ENCODE results near the gene CPD.
"Not testable (repeated sequence)": the region's sequence is repeated elsewhere in the genome, so short reads cannot be mapped to it uniquely, and the experiment has no call there.

The CPD gene

GRCh38 chr17:30378825-30379302 lies at the start of gene CPD:
Gene CPD, plus strand, starts transcription at chr17:30378927. Its CDS starts 54 bp downstream, at chr17:30378981.
- Histone ChIP-seq H3K9ac (ENCODE audit: low read depth, low read length) (peak within 1 kb of the TSS; percentile 74), H3K9me3 (ENCODE audit: control insufficient read depth, insufficient read depth, low read length) (no peaks in the 10 kb centered on the region), H3K36me3 (ENCODE audit: insufficient read depth, low read length) (no peaks in the 10 kb centered on the region), H3K4me1 (ENCODE audit: insufficient read depth, low read length) (peaks cover 20% of the 10 kb centered on the region)

GRCh38 chr17:30332057-30332542 lies 46.6 kb upstream of the CPD start:
- no peaks in the 10 kb centered on the region for H3K9me3 ChIP-seq (ENCODE audit: control insufficient read depth, insufficient read depth, low read length)
- no peak overlapping the region for H3K9ac ChIP-seq (ENCODE audit: low read depth, low read length)
- no peaks in the 10 kb centered on the region for H3K36me3 ChIP-seq (ENCODE audit: insufficient read depth, low read length)
- no peaks in the 10 kb centered on the region for H3K4me1 ChIP-seq (ENCODE audit: insufficient read depth, low read length)

- Histone ChIP-seq H3K36me3 (ENCODE audit: insufficient read depth, low read length) (no peaks in the 10 kb centered on the region), H3K4me1 (ENCODE audit: insufficient read depth, low read length) (no peaks in the 10 kb centered on the region), H3K9ac (ENCODE audit: low read depth, low read length) (no peak within 1 kb of the TSS), H3K9me3 (ENCODE audit: control insufficient read depth, insufficient read depth, low read length) (no peaks in the 10 kb centered on the region)
Measured at GRCh38 chr17:30333503-30334360, 45.0 kb upstream of the CPD start, which contains the start of gene TMIGD1. Gene TMIGD1, minus strand, starts transcription at chr17:30334057. Its CDS starts 1,924 bp downstream, at chr17:30332133.

GRCh38 chr17:30334421-30334820 lies 44.3 kb upstream of the CPD start:
- H3K36me3 ChIP-seq (ENCODE audit: insufficient read depth, low read length) = no peaks in the 10 kb centered on the region
- H3K9me3 ChIP-seq (ENCODE audit: control insufficient read depth, insufficient read depth, low read length) = no peaks in the 10 kb centered on the region
- no peak overlapping the region for H3K9ac ChIP-seq (ENCODE audit: low read depth, low read length)
- no peaks in the 10 kb centered on the region for H3K4me1 ChIP-seq (ENCODE audit: insufficient read depth, low read length)

- H3K4me1 ChIP-seq (ENCODE audit: insufficient read depth, low read length) = peaks cover 9% of the 10 kb centered on the region; the same call in 1 of the 2 replicates
- H3K9me3 ChIP-seq (ENCODE audit: control insufficient read depth, insufficient read depth, low read length) = no peaks in the 10 kb centered on the region
- no peak overlapping the region for H3K9ac ChIP-seq (ENCODE audit: low read depth, low read length)
- no peaks in the 10 kb centered on the region for H3K36me3 ChIP-seq (ENCODE audit: insufficient read depth, low read length)
Measured at GRCh38 chr17:30336369-30337171, 42.2 kb upstream of the CPD start.

- H3K9me3 ChIP-seq (ENCODE audit: control insufficient read depth, insufficient read depth, low read length) = no peaks in the 10 kb centered on the region
- H3K9ac ChIP-seq (ENCODE audit: low read depth, low read length) = no peak overlapping the region
- no peaks in the 10 kb centered on the region for H3K36me3 ChIP-seq (ENCODE audit: insufficient read depth, low read length)
- peaks cover 9% of the 10 kb centered on the region; the same call in 1 of the 2 replicates for H3K4me1 ChIP-seq (ENCODE audit: insufficient read depth, low read length)
Measured at GRCh38 chr17:30337393-30337999, 41.2 kb upstream of the CPD start.

- H3K36me3 ChIP-seq (ENCODE audit: insufficient read depth, low read length) = no peaks in the 10 kb centered on the region
Measured at GRCh38 chr17:30339086-30339485, 39.6 kb upstream of the CPD start.

GRCh38 chr17:30340801-30341356 lies 37.8 kb upstream of the CPD start:
- Histone ChIP-seq H3K9me3 (ENCODE audit: control insufficient read depth, insufficient read depth, low read length) (no peaks in the 10 kb centered on the region), H3K9ac (ENCODE audit: low read depth, low read length) (no peak overlapping the region; the same call in 1 of the 2 replicates), H3K4me1 (ENCODE audit: insufficient read depth, low read length) (peaks cover 15% of the 10 kb centered on the region; the same call in 1 of the 2 replicates), H3K36me3 (ENCODE audit: insufficient read depth, low read length) (no peaks in the 10 kb centered on the region)

More at GRCh38 chr17:30339086-30339485, 39.6 kb upstream of the CPD start:
- Histone ChIP-seq H3K9ac (ENCODE audit: low read depth, low read length) (no peak overlapping the region), H3K9me3 (ENCODE audit: control insufficient read depth, insufficient read depth, low read length) (no peaks in the 10 kb centered on the region), H3K4me1 (ENCODE audit: insufficient read depth, low read length) (peaks cover 9% of the 10 kb centered on the region; the same call in 1 of the 2 replicates)

- H3K36me3 ChIP-seq (ENCODE audit: insufficient read depth, low read length) = no peaks in the 10 kb centered on the region
- peaks cover 15% of the 10 kb centered on the region; the same call in 1 of the 2 replicates for H3K4me1 ChIP-seq (ENCODE audit: insufficient read depth, low read length)
- H3K9me3 ChIP-seq (ENCODE audit: control insufficient read depth, insufficient read depth, low read length) = no peaks in the 10 kb centered on the region
- no peak overlapping the region for H3K9ac ChIP-seq (ENCODE audit: low read depth, low read length)
Measured at GRCh38 chr17:30341703-30342249, 37.0 kb upstream of the CPD start.

- not testable (repeated sequence) for H3K9ac ChIP-seq (ENCODE audit: low read depth, low read length)
Measured at GRCh38 chr17:30343244-30343643, 35.5 kb upstream of the CPD start.

GRCh38 chr17:30343796-30344195 lies 34.9 kb upstream of the CPD start:
- H3K36me3 ChIP-seq (ENCODE audit: insufficient read depth, low read length) = no peaks in the 10 kb centered on the region
- peaks cover 15% of the 10 kb centered on the region; the same call in 1 of the 2 replicates for H3K4me1 ChIP-seq (ENCODE audit: insufficient read depth, low read length)
- no peak overlapping the region for H3K9ac ChIP-seq (ENCODE audit: low read depth, low read length)

More at GRCh38 chr17:30343244-30343643, 35.5 kb upstream of the CPD start:
- H3K4me1 ChIP-seq (ENCODE audit: insufficient read depth, low read length) = peaks cover 15% of the 10 kb centered on the region; the same call in 1 of the 2 replicates
- H3K36me3 ChIP-seq (ENCODE audit: insufficient read depth, low read length); H3K9me3 ChIP-seq (ENCODE audit: control insufficient read depth, insufficient read depth, low read length): not testable (repeated sequence)

GRCh38 chr17:30344283-30345088 lies 34.2 kb upstream of the CPD start:
- no peak overlapping the region for H3K9ac ChIP-seq (ENCODE audit: low read depth, low read length)
- peaks cover 15% of the 10 kb centered on the region; the same call in 1 of the 2 replicates for H3K4me1 ChIP-seq (ENCODE audit: insufficient read depth, low read length)
- H3K9me3 ChIP-seq (ENCODE audit: control insufficient read depth, insufficient read depth, low read length) = no peaks in the 10 kb centered on the region
- H3K36me3 ChIP-seq (ENCODE audit: insufficient read depth, low read length) = no peaks in the 10 kb centered on the region

More at GRCh38 chr17:30343796-30344195, 34.9 kb upstream of the CPD start:
- H3K9me3 ChIP-seq (ENCODE audit: control insufficient read depth, insufficient read depth, low read length) = no peaks in the 10 kb centered on the region

- peaks cover 15% of the 10 kb centered on the region; the same call in 1 of the 2 replicates for H3K4me1 ChIP-seq (ENCODE audit: insufficient read depth, low read length)
- H3K36me3 ChIP-seq (ENCODE audit: insufficient read depth, low read length) = no peaks in the 10 kb centered on the region
- no peak overlapping the region for H3K9ac ChIP-seq (ENCODE audit: low read depth, low read length)
- no peaks in the 10 kb centered on the region for H3K9me3 ChIP-seq (ENCODE audit: control insufficient read depth, insufficient read depth, low read length)
Measured at GRCh38 chr17:30345089-30345433, 33.7 kb upstream of the CPD start.
